Effector CD4-positive, alpha-beta T cell (primary cell): ENCODE data around the gene COQ9.
"Not testable (repeated sequence)": the region's sequence is repeated elsewhere in the genome, so short reads cannot be mapped to it uniquely, and the experiment has no call there.

Source experiments
- DNase-seq: peaks from one replicate; pipeline ENCODE4 v3.0.0-alpha.2; 2020
- total RNA-seq: gene quantifications from one replicate; lab custom pipeline; 2026; lab: John Stamatoyannopoulos, UW

Gene COQ9
- total RNA-seq = 16.3 reads per million, percentile 42 among the genes with 10 or more reads in this experiment

GRCh38 chr16:57447186-57447962 is at the start of gene COQ9, which contains the start of gene CIAPIN1:
Gene COQ9, plus strand, starts transcription at chr16:57447479. Its CDS starts 27 bp downstream, at chr16:57447506.
Gene CIAPIN1, minus strand, starts transcription at chr16:57447385. Its CDS starts 6,457 bp downstream, at chr16:57440928.
- peak; percentile 93 for DNase-seq

GRCh38 chr16:57397493-57397892 is 49.8 kb upstream of the COQ9 start:
- DNase-seq = not testable (repeated sequence)

GRCh38 chr16:57401943-57402640 is 45.2 kb upstream of the COQ9 start:
- no peak for DNase-seq

GRCh38 chr16:57403965-57404817 is 43.1 kb upstream of the COQ9 start, which contains the start of gene CCL17:
Gene CCL17, plus strand, starts transcription at chr16:57404767. Its CDS starts 9,166 bp downstream, at chr16:57413933.
- no peak for DNase-seq

- DNase-seq = no peak
Measured at GRCh38 chr16:57405097-57405496, 42.2 kb upstream of the COQ9 start.

GRCh38 chr16:57406881-57407280 is 40.4 kb upstream of the COQ9 start:
- DNase-seq = no peak

- no peak for DNase-seq
Measured at GRCh38 chr16:57407521-57408353, 39.5 kb upstream of the COQ9 start.

- no peak for DNase-seq
Measured at GRCh38 chr16:57409065-57409464, 38.2 kb upstream of the COQ9 start.

GRCh38 chr16:57409870-57410587 is 37.2 kb upstream of the COQ9 start:
- DNase-seq = no peak

GRCh38 chr16:57411362-57411976 is 35.8 kb upstream of the COQ9 start:
- DNase-seq = no peak

- no peak for DNase-seq
Measured at GRCh38 chr16:57412584-57412983, 34.7 kb upstream of the COQ9 start.

GRCh38 chr16:57413301-57413730 is 34.0 kb upstream of the COQ9 start:
- no peak for DNase-seq

GRCh38 chr16:57413733-57414132 is 33.5 kb upstream of the COQ9 start:
- DNase-seq = no peak

- no peak for DNase-seq
Measured at GRCh38 chr16:57416084-57416483, 31.2 kb upstream of the COQ9 start.

- DNase-seq = no peak
Measured at GRCh38 chr16:57419506-57419905, 27.8 kb upstream of the COQ9 start.

- no peak for DNase-seq
Measured at GRCh38 chr16:57422026-57422944, 25.0 kb upstream of the COQ9 start.

- DNase-seq = no peak
Measured at GRCh38 chr16:57423152-57423551, 24.1 kb upstream of the COQ9 start.

GRCh38 chr16:57424583-57424982 is 22.7 kb upstream of the COQ9 start:
- no peak for DNase-seq

- DNase-seq = no peak
Measured at GRCh38 chr16:57426356-57426755, 20.9 kb upstream of the COQ9 start.

GRCh38 chr16:57427307-57427706 is 20.0 kb upstream of the COQ9 start:
- DNase-seq = no peak
